H9 (cell line): ENCODE results near the gene ALG14. TPM values are rescaled to one million over a fixed set of nuclear protein-coding genes. Genes with fewer than 3 reads are reported as not detected.

Experiments
- DNase-seq: peaks from one replicate; pipeline ENCODE4 v3.0.0-alpha.2; 2017
- H2AFZ ChIP-seq: one replicate; pipeline ENCODE4 v1.6.1; 2013; ENCODE audit warnings: mild to moderate bottlenecking, low read length, control low read depth, moderate library complexity
- H2AK5ac ChIP-seq: 2 replicates; pipeline ENCODE4 v1.6.1; 2013; ENCODE audit warnings: low read length, control low read depth, mixed read lengths; ENCODE audit not compliant: insufficient read length
- H2BK120ac ChIP-seq: one replicate; pipeline ENCODE4 v1.6.1; 2013; ENCODE audit warnings: low read depth, mild to moderate bottlenecking, low read length, control low read depth, inconsistent platforms; ENCODE audit not compliant: poor library complexity, severe bottlenecking
- H2BK12ac ChIP-seq: 2 replicates; pipeline ENCODE4 v1.6.1; 2013; ENCODE audit warnings: low read length, control low read depth, mixed read lengths, low read depth; ENCODE audit not compliant: insufficient read length
- H2BK15ac ChIP-seq: 2 replicates; pipeline ENCODE4 v1.6.1; 2013; ENCODE audit warnings: low read depth, low read length, control low read depth
- H2BK20ac ChIP-seq: one replicate; pipeline ENCODE4 v1.6.1; 2013; ENCODE audit warnings: low read depth, mild to moderate bottlenecking, low read length, control low read depth, inconsistent platforms; ENCODE audit not compliant: poor library complexity, severe bottlenecking
- H2BK5ac ChIP-seq: 2 replicates; pipeline ENCODE4 v1.6.1; 2013; ENCODE audit warnings: low read length, control low read depth, mixed read lengths; ENCODE audit not compliant: insufficient read length
- H3K14ac ChIP-seq: 2 replicates; pipeline ENCODE4 v1.6.1; 2013; ENCODE audit warnings: low read length, control low read depth; ENCODE audit not compliant: insufficient read depth
- H3K18ac ChIP-seq: 2 replicates; pipeline ENCODE4 v1.6.1; 2013; ENCODE audit warnings: low read depth, mild to moderate bottlenecking, mixed read lengths, low read length, control low read depth; ENCODE audit not compliant: insufficient read length
- H3K23ac ChIP-seq: 2 replicates; pipeline ENCODE4 v1.6.1; 2013; ENCODE audit warnings: low read length, control low read depth, mixed read lengths, low read depth; ENCODE audit not compliant: insufficient read length
- H3K23me2 ChIP-seq: 2 replicates; pipeline ENCODE4 v1.6.1; 2013; ENCODE audit warnings: low read depth, mild to moderate bottlenecking, mixed read lengths, low read length, control low read depth; ENCODE audit not compliant: insufficient read length, poor library complexity, severe bottlenecking
- H3K27ac ChIP-seq: 2 replicates; pipeline ENCODE4 v1.5.1; 2013; ENCODE audit warnings: low read length, control low read depth, mixed read lengths, low read depth; ENCODE audit not compliant: insufficient read length
- H3K27me3 ChIP-seq: 2 replicates; pipeline ENCODE4 v1.6.1; 2013; ENCODE audit warnings: low read length, control low read depth, inconsistent platforms; ENCODE audit not compliant: insufficient read depth
- H3K4ac ChIP-seq: 2 replicates; pipeline ENCODE4 v1.6.1; 2013; ENCODE audit warnings: low read depth, mild to moderate bottlenecking, control low read depth, inconsistent platforms, low read length, moderate library complexity
- H3K4me1 ChIP-seq: 2 replicates; pipeline ENCODE4 v1.6.1; 2013; ENCODE audit warnings: low read length, control low read depth, inconsistent platforms; ENCODE audit not compliant: insufficient read depth
- H3K4me2 ChIP-seq: 2 replicates; pipeline ENCODE4 v1.6.1; 2013; ENCODE audit warnings: low read length, control low read depth, mixed read lengths; ENCODE audit not compliant: insufficient read length, insufficient read depth
- H3K56ac ChIP-seq: 2 replicates; pipeline ENCODE4 v1.6.1; 2013; ENCODE audit warnings: low read depth, mild to moderate bottlenecking, mixed read lengths, low read length, control low read depth; ENCODE audit not compliant: insufficient read length
- H3K79me1 ChIP-seq: 2 replicates; pipeline ENCODE4 v1.6.1; 2013; ENCODE audit warnings: low read depth, mild to moderate bottlenecking, moderate library complexity, low read length, control low read depth, inconsistent platforms; ENCODE audit not compliant: insufficient read depth, poor library complexity, severe bottlenecking
- H3K79me2 ChIP-seq: 2 replicates; pipeline ENCODE4 v1.6.1; 2013; ENCODE audit warnings: low read length, control low read depth, inconsistent platforms; ENCODE audit not compliant: insufficient read depth
- H3K9ac ChIP-seq: 2 replicates; pipeline ENCODE4 v1.6.1; 2013; ENCODE audit warnings: low read length, control low read depth, mixed read lengths; ENCODE audit not compliant: insufficient read length; ENCODE audit errors: extremely low read depth
- H3K9me3 ChIP-seq: one replicate; pipeline ENCODE4 v1.6.1; 2013; ENCODE audit warnings: low read depth, low read length, inconsistent platforms; ENCODE audit not compliant: control insufficient read depth
- H3T11ph ChIP-seq: one replicate; pipeline ENCODE4 v1.6.1; 2013; ENCODE audit warnings: mild to moderate bottlenecking, low read length, control low read depth, inconsistent platforms
- H4K20me1 ChIP-seq: one replicate; pipeline ENCODE4 v1.6.1; 2013; ENCODE audit not compliant: control insufficient read depth, insufficient read length, insufficient read depth
- H4K5ac ChIP-seq: 2 replicates; pipeline ENCODE4 v1.6.1; 2013; ENCODE audit warnings: low read depth, mild to moderate bottlenecking, mixed read lengths, low read length, control low read depth; ENCODE audit not compliant: insufficient read length
- H4K8ac ChIP-seq: replicated peaks from 2 replicates; pipeline ENCODE4 v1.6.1; 2013; ENCODE audit warnings: low read length, control low read depth, mixed read lengths, low read depth; ENCODE audit not compliant: insufficient read length
- H4K91ac ChIP-seq: 2 replicates; pipeline ENCODE4 v1.6.1; 2013; ENCODE audit warnings: low read depth, mild to moderate bottlenecking, moderate library complexity, mixed read lengths, low read length, control low read depth; ENCODE audit not compliant: insufficient read length
- H3K27ac Mint-ChIP-seq, 3 experiments: 2 replicates in 2 of 3; 3 replicates in 1 of 3; pipeline ENCODE4 v1.8.0; 2020 to 2021; ENCODE audit warnings: mixed read lengths in 3 of 3, mild to moderate bottlenecking in 1 of 3, moderate library complexity in 1 of 3
- H3K27me3 Mint-ChIP-seq: 2 replicates; pipeline ENCODE4 v1.8.0; 2021; ENCODE audit warnings: low read depth, mild to moderate bottlenecking, moderate library complexity, mixed read lengths
- H3K36me3 Mint-ChIP-seq, 3 experiments: 2 replicates in 2 of 3; 3 replicates in 1 of 3; pipeline ENCODE4 v1.8.0; 2020 to 2021; ENCODE audit warnings: low read depth in 3 of 3, mixed read lengths in 3 of 3; ENCODE audit not compliant: insufficient read depth in 1 of 3
- H3K4me1 Mint-ChIP-seq, 2 experiments: 2 replicates each; pipeline ENCODE4 v1.8.0; 2020; ENCODE audit warnings: mixed read lengths in 2 of 2
- H3K4me3 Mint-ChIP-seq, 2 experiments: 2 replicates in 1 of 2; 3 replicates in 1 of 2; pipeline ENCODE4 v1.8.0; 2020 to 2021; ENCODE audit warnings: mild to moderate bottlenecking in 2 of 2, mixed read lengths in 2 of 2, moderate library complexity in 1 of 2
- H3K9me3 Mint-ChIP-seq, 2 experiments: 2 replicates in 1 of 2; 3 replicates in 1 of 2; pipeline ENCODE4 v1.8.0; 2020; ENCODE audit warnings: mild to moderate bottlenecking in 2 of 2, mixed read lengths in 2 of 2, moderate library complexity in 1 of 2
- WGBS: extraction: QIAGEN DNeasy Blood & Tissue Kit; methylation state at CpG from one replicate; pipeline ENCODE4 v1.1.7; 2013; ENCODE audit warnings: missing lambda C conversion rate, low lambda C conversion rate, mixed read lengths; ENCODE audit not compliant: insufficient read length; ENCODE audit errors: extremely low coverage; 5-methylcytosine and 5-hydroxymethylcytosine counted together
- total RNA-seq: library from RNA; stranded (reverse); gene quantifications from 2 replicates; pipeline ENCODE4 v1.2.1, GENCODE V29; 2021
- TF ChIP-seq, protein P1 (sequence below): fragments of 200-600 bp; sonication (generic); conservative IDR thresholded peaks from 3 replicates; pipeline ENCODE4 v1.8.0; 2021; ENCODE audit warnings: antibody characterized with exemption, mild to moderate bottlenecking

Gene ALG14
- total RNA-seq, 1 experiment from 2014 or later: 2.5 TPM

DNA sequence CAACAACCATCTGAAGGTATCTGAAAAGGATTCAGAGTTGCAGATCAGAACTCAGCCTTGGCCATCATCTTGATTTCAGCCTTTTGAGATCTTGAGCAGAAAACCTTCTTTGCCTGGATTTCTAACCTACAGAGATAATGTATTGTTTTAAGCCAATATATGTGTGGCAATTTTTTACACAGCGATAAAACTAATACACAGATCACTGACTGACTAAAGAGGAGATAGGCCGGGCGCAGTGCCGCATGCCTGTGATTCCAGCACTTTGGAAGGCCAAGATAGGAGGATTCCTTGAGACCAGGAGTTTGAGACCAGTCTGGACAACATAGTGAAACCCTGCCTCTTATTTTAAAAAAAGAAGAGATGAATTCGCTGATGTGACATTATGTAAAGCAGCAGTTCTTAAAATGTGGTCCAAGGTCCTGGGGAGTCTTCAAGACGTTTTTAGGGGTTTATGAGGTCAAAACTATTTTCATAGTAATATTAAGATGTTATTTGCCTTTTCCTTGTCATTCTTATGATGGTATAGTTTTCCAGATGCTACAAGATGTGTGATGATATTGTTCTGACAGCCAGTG, 95.7 kb downstream of the ALG14 start:
- H3K14ac ChIP-seq: no peak overlapping the region
- no peaks in the 10 kb centered on the region for H3K23me2 ChIP-seq
- H3K27ac ChIP-seq: no peak overlapping the region
- no peak overlapping the region for H2BK12ac ChIP-seq
- no peak overlapping the region for H2BK20ac ChIP-seq
- no peak overlapping the region for H4K8ac ChIP-seq
- no peak overlapping the region for H3T11ph ChIP-seq
- H4K20me1 ChIP-seq: no peaks in the 10 kb centered on the region
- WGBS: no CpG with 5 or more reads among the region's 6 CpGs
- no peak overlapping the region for H3K9ac ChIP-seq
- DNase-seq: no peak
- no peak overlapping the region for H2BK15ac ChIP-seq
- H3K4me1 Mint-ChIP-seq: 0 out of 4 replicates have a peak, but pooled peaks cover 0 to 3% of the 10 kb centered on the region in 2 experiments
- H3K4me1 ChIP-seq: no peaks in the 10 kb centered on the region
- no peak overlapping the region for H4K91ac ChIP-seq
- H2BK120ac ChIP-seq: no peak overlapping the region
- peak overlapping the region in 2 of 3 experiments; percentile 1 to 14; a peak in 2 of 7 replicates for H3K27ac Mint-ChIP-seq
- H3K27me3 Mint-ChIP-seq: no peaks in the 10 kb centered on the region
- H3K4me3 Mint-ChIP-seq: no peak overlapping the region
- no peak overlapping the region for H3K56ac ChIP-seq
- no peaks in the 10 kb centered on the region; a peak in 2 of 5 replicates for H3K9me3 Mint-ChIP-seq
- no peak overlapping the region for H4K5ac ChIP-seq
- no peak overlapping the region for H3K4me2 ChIP-seq
- TF ChIP-seq, protein P1, sequence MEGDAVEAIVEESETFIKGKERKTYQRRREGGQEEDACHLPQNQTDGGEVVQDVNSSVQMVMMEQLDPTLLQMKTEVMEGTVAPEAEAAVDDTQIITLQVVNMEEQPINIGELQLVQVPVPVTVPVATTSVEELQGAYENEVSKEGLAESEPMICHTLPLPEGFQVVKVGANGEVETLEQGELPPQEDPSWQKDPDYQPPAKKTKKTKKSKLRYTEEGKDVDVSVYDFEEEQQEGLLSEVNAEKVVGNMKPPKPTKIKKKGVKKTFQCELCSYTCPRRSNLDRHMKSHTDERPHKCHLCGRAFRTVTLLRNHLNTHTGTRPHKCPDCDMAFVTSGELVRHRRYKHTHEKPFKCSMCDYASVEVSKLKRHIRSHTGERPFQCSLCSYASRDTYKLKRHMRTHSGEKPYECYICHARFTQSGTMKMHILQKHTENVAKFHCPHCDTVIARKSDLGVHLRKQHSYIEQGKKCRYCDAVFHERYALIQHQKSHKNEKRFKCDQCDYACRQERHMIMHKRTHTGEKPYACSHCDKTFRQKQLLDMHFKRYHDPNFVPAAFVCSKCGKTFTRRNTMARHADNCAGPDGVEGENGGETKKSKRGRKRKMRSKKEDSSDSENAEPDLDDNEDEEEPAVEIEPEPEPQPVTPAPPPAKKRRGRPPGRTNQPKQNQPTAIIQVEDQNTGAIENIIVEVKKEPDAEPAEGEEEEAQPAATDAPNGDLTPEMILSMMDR: no peak
- no peak overlapping the region for H2AFZ ChIP-seq
- no peak overlapping the region for H2BK5ac ChIP-seq
- H3K4ac ChIP-seq: no peak overlapping the region
- no peak overlapping the region for H3K23ac ChIP-seq
- H3K79me1 ChIP-seq: no peaks in the 10 kb centered on the region
- H2AK5ac ChIP-seq: no peak overlapping the region
- no peaks in the 10 kb centered on the region for H3K9me3 ChIP-seq
- H3K36me3 Mint-ChIP-seq: no peaks in the 10 kb centered on the region
- no peak overlapping the region for H3K18ac ChIP-seq
- H3K27me3 ChIP-seq: no peaks in the 10 kb centered on the region
- no peaks in the 10 kb centered on the region for H3K79me2 ChIP-seq
